Stomach (tissue), 19 donors: ENCODE results near the gene PALLD. TPM values are rescaled to one million over a fixed set of nuclear protein-coding genes. Genes with fewer than 3 reads are reported as not detected.
"Not testable (repeated sequence)": the region's sequence is repeated elsewhere in the genome, so short reads cannot be mapped to it uniquely, and the experiment has no call there.

Experiments
- DNase-seq, 2 donors: peaks; one replicate each; pipeline versions ENCODE4 v3.0.0 to v3.0.0-alpha.2; 2013 to 2019
- H3K27ac ChIP-seq, 5 donors: fragments of 200-600 bp in 4 of 5; sonication (generic) in 4 of 5; one replicate each; pipeline ENCODE4 v1.5.1; 2013 to 2019; ENCODE audit warnings: mild to moderate bottlenecking in 1 of 5, moderate library complexity in 1 of 5
- H3K27me3 ChIP-seq, 3 donors: fragments of 200-600 bp; sonication (generic); one replicate each; pipeline ENCODE4 v1.5.1; 2017 to 2019; ENCODE audit warnings: mixed run types in 1 of 3
- H3K36me3 ChIP-seq, 4 donors: fragments of 200-600 bp; sonication (generic); 1 replicate in 3 of 4; 2 replicates in 1 of 4; pipeline ENCODE4 v1.5.1; 2016 to 2019
- H3K4me1 ChIP-seq, 4 donors: fragments of 200-600 bp; sonication (generic); one replicate each; pipeline ENCODE4 v1.5.1; 2016 to 2019
- H3K4me3 ChIP-seq, 4 donors: fragments of 200-600 bp; sonication (generic) in 3 of 4; one replicate each; pipeline ENCODE4 v1.5.1; 2016 to 2019; ENCODE audit warnings: mild to moderate bottlenecking in 1 of 4
- H3K9me3 ChIP-seq, 4 donors: fragments of 200-600 bp; sonication (generic); one replicate each; pipeline ENCODE4 v1.5.1; 2016 to 2019
- CTCF ChIP-seq, 7 experiments: fragments of 450-650 bp in 4 of 7; fragments of 200-600 bp in 3 of 7; sonication (generic) in 3 of 7; IDR thresholded peaks; one replicate each; pipeline ENCODE4 v1.5.1; 2016 to 2019; ENCODE audit warnings: antibody characterized with exemption in 7 of 7, control low read depth in 2 of 7, mild to moderate bottlenecking in 1 of 7
- EP300 ChIP-seq: sonication (generic); formaldehyde crosslinking; IDR thresholded peaks from one replicate; pipeline ENCODE4 v1.6.1; 2017; ENCODE audit warnings: antibody characterized with exemption
- POLR2A ChIP-seq, 4 donors: fragments of 450-650 bp; IDR thresholded peaks; one replicate each; pipeline ENCODE4 v1.6.1; 2016; ENCODE audit warnings: antibody characterized with exemption in 4 of 4, control low read depth in 2 of 4, mild to moderate bottlenecking in 1 of 4, moderate library complexity in 1 of 4
- POLR2AphosphoS5 ChIP-seq, 3 donors: sonication (generic); formaldehyde crosslinking; IDR thresholded peaks; one replicate each; pipeline ENCODE4 v1.6.1; 2016; ENCODE audit warnings: antibody characterized with exemption in 3 of 3
- WGBS, 5 donors: extraction: QIAGEN DNeasy Blood & Tissue Kit in 3 of 5; methylation state at CpG; one replicate each; pipeline versions ENCODE4 v1.1.5 to v1.1.7; 2013 to 2018; 5-methylcytosine and 5-hydroxymethylcytosine counted together
- intact Hi-C: fragments of 100-400 bp; cut with DNase I; formaldehyde crosslinking; loops from one replicate; pipeline ENCODE4 v1.15.1; 2023; ENCODE audit warnings: low total_unique reads
- long read RNA-seq, 10 donors: transcript quantifications; one replicate each; lab custom pipeline, GENCODE V29; 2026
- polyA plus RNA-seq, 3 donors: library from polyadenylated mRNA; stranded (reverse); fragments of 200-250 nt; gene quantifications; one replicate each; pipeline ENCODE4 v1.2.3, GENCODE V29; 2013
- total RNA-seq, 5 donors: library from RNA; depleted of rRNA; stranded (reverse); fragments of >200 nt; gene quantifications; one replicate each; pipeline versions ENCODE4 v1.1.0 to v1.2.3, GENCODE V29; 2014 to 2016
- donor health status: healthy with polysubstance abuse.
- donor health status: Bipolar disorder and iron deficiency.
- donor health status: healthy.

The PALLD gene
- total RNA-seq (100 to 1,000 TPM; 204 to 984 (median 301) TPM), polyA plus RNA-seq (100 to 1,000 TPM in 1 of 3 donors, 10 to 100 TPM in 2; 75.9 to 105 (median 85.8) TPM)
- long read RNA-seq, donor 1, full-length matches to known transcripts = 12 of 73 reads
- long read RNA-seq, donor 1, partial matches to known transcripts = 61 of 73 reads
- long read RNA-seq, donor 1, other reads (novel, unspliced or antisense) = 0 of 73 reads
- long read RNA-seq, donor 2, full-length matches to known transcripts = 13 of 32 reads
- long read RNA-seq, donor 2, partial matches to known transcripts = 19 of 32 reads
- long read RNA-seq, donor 2, other reads (novel, unspliced or antisense) = 0 of 32 reads
- long read RNA-seq, donor 3, full-length matches to known transcripts = 5 of 18 reads
- long read RNA-seq, donor 3, partial matches to known transcripts = 13 of 18 reads
- long read RNA-seq, donor 3, other reads (novel, unspliced or antisense) = 0 of 18 reads
- long read RNA-seq, donor 4, full-length matches to known transcripts = 3 of 3 reads
- long read RNA-seq, donor 4, partial matches to known transcripts = 0 of 3 reads
- long read RNA-seq, donor 4, other reads (novel, unspliced or antisense) = 0 of 3 reads
- long read RNA-seq, donor 5, full-length matches to known transcripts = 8 of 37 reads
- long read RNA-seq, donor 5, partial matches to known transcripts = 29 of 37 reads
- long read RNA-seq, donor 5, other reads (novel, unspliced or antisense) = 0 of 37 reads
- long read RNA-seq, donor 6, full-length matches to known transcripts = 14 of 68 reads
- long read RNA-seq, donor 6, partial matches to known transcripts = 39 of 68 reads
- long read RNA-seq, donor 6, other reads (novel, unspliced or antisense) = 15 of 68 reads
- long read RNA-seq, donor 7, full-length matches to known transcripts = 22 of 101 reads
- long read RNA-seq, donor 7, partial matches to known transcripts = 79 of 101 reads
- long read RNA-seq, donor 7, other reads (novel, unspliced or antisense) = 0 of 101 reads
- long read RNA-seq, donor 8, full-length matches to known transcripts = 7 of 30 reads
- long read RNA-seq, donor 8, partial matches to known transcripts = 23 of 30 reads
- long read RNA-seq, donor 8, other reads (novel, unspliced or antisense) = 0 of 30 reads
- long read RNA-seq, donor 9, full-length matches to known transcripts = 1 of 34 reads
- long read RNA-seq, donor 9, partial matches to known transcripts = 33 of 34 reads
- long read RNA-seq, donor 9, other reads (novel, unspliced or antisense) = 0 of 34 reads
- long read RNA-seq, donor 10, full-length matches to known transcripts = 5 of 12 reads
- long read RNA-seq, donor 10, partial matches to known transcripts = 7 of 12 reads
- long read RNA-seq, donor 10, other reads (novel, unspliced or antisense) = 0 of 12 reads

DNA sequence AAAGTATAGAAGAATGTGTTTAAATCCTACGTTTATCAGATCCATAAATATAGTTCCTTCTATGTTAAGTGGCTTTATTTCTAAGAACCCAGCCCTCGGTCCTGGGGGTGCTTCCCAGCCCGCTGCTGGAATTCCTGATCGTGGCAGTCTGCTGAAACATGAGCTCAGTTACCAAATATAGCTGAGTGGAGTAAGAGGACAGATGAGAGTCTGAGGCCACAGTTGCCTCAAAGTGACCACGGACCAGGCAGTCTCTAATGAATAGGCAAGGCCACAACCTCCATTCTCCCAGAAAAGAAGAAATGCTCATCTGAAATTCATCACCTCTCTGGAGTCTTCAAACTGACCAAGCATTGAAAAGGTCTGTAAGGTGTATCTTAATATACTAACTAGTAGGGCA lies at the start of gene PALLD:
TSS of gene PALLD (plus strand) at position 219 of the 400 bp plus-strand sequence.
- H3K4me3 ChIP-seq = no peak within 1 kb of the TSS
- TF ChIP-seq EP300 (no peak), POLR2AphosphoS5 (IDR thresholded peaks at IDR 0.05) (no peak), CTCF (IDR thresholded peaks at IDR 0.05) (no peak), POLR2A (IDR thresholded peaks at IDR 0.05) (no peak)

GRCh38 chr4:168449063-168449462 lies 47.8 kb upstream of the PALLD start:
- H3K27me3 ChIP-seq, H3K9me3 ChIP-seq, intact Hi-C loops, DNase-seq, H3K4me1 ChIP-seq, H3K27ac ChIP-seq, H3K4me3 ChIP-seq: not testable (repeated sequence)
- 93 to 98% (median 97%) methylated on average over 3 of the region's 3 CpGs for WGBS, 5 donors
- H3K36me3 ChIP-seq = peaks cover 0 to 38% (median 19%) of the 10 kb centered on the region in 4 donors

More for the DNA sequence above, at the start of gene PALLD:
- H3K4me1 ChIP-seq = peaks cover 0 to 14% (median 0%) of the 10 kb centered on the region in 4 donors
- no peaks in the 10 kb centered on the region for H3K9me3 ChIP-seq
- no peak within 1 kb of the TSS for H3K27ac ChIP-seq
- intact Hi-C loops = no loop called here
- H3K27me3 ChIP-seq = no peaks in the 10 kb centered on the region
- WGBS, 5 donors = 48 to 69% (median 56%) methylated on average over 5 of the region's 5 CpGs
- DNase-seq = peak in 1 of 2 donors; percentile 52
- H3K36me3 ChIP-seq = no peaks in the 10 kb centered on the region

DNA sequence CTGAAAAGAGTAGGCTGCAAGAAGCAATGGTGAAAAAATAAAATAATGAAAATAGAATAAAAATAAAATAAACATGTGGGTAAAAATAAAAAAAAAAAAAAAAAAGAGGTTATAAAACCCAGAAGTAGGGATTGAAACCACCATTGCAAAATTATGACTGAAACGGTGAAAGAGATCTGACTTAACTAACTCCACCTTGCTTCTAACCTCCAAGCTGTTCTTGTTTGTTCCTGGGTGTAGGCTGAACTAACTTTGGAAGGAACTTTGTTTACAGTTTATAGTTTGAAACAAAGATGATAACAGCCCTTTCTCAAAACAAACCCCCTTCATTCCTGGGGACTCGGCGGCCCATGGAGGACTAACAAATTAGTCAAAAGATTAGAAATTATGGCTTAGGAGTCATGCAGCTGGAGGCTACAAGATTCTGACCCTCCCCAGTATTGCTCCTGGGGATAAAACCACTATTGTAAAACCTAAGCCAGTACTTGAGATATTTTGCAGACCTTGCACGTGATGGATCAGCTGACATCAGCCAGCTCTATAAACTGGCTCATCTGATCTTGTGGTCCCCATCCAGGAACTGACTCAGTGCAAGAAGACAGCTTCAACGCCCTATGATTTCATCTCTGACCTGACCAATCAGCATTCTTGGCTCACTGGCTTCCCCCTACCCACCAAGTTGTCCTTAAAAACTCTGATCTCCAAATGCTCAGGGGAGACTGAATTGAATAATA lies 47.0 kb upstream of the PALLD start:
- H3K9me3 ChIP-seq = no peaks in the 10 kb centered on the region
- TF ChIP-seq POLR2A (IDR thresholded peaks at IDR 0.05) (no peak), EP300 (no peak), POLR2AphosphoS5 (IDR thresholded peaks at IDR 0.05) (no peak), CTCF (IDR thresholded peaks at IDR 0.05) (no peak)
- H3K4me3 ChIP-seq = no peak overlapping the region
- no peak overlapping the region for H3K27ac ChIP-seq
- no peaks in the 10 kb centered on the region for H3K27me3 ChIP-seq
- H3K4me1 ChIP-seq = peaks cover 0 to 5% (median 0%) of the 10 kb centered on the region in 4 donors
- DNase-seq = no peak
- 45 to 70% (median 57%) methylated on average over 5 of the region's 5 CpGs for WGBS, 5 donors
- intact Hi-C loops = no loop called here
- peaks cover 0 to 38% (median 19%) of the 10 kb centered on the region in 4 donors for H3K36me3 ChIP-seq

- TF ChIP-seq EP300 (no peak), POLR2A (IDR thresholded peaks at IDR 0.05) (no peak), CTCF (IDR thresholded peaks at IDR 0.05) (no peak)
- no peak for DNase-seq
- H3K27ac ChIP-seq = no peak overlapping the region
- no peaks in the 10 kb centered on the region for H3K9me3 ChIP-seq
- WGBS, 5 donors = 83 to 96% (median 92%) methylated on average over 2 of the region's 2 CpGs
- intact Hi-C loops = no loop called here
- no peak overlapping the region for H3K4me3 ChIP-seq
- no peaks in the 10 kb centered on the region for H3K27me3 ChIP-seq
- peaks cover 0 to 5% (median 0%) of the 10 kb centered on the region in 4 donors for H3K4me1 ChIP-seq
- peaks cover 6 to 48% (median 29%) of the 10 kb centered on the region in 4 donors for H3K36me3 ChIP-seq
Measured at GRCh38 chr4:168451331-168451730, 45.5 kb upstream of the PALLD start.
